ENCODE measurements around the gene DMD. TPM values are rescaled to one million over a fixed set of nuclear protein-coding genes. Genes with fewer than 3 reads are reported as not detected.

Gene DMD
- total RNA-seq, 1 experiment from 2014 or later: 25.3 TPM

DNA sequence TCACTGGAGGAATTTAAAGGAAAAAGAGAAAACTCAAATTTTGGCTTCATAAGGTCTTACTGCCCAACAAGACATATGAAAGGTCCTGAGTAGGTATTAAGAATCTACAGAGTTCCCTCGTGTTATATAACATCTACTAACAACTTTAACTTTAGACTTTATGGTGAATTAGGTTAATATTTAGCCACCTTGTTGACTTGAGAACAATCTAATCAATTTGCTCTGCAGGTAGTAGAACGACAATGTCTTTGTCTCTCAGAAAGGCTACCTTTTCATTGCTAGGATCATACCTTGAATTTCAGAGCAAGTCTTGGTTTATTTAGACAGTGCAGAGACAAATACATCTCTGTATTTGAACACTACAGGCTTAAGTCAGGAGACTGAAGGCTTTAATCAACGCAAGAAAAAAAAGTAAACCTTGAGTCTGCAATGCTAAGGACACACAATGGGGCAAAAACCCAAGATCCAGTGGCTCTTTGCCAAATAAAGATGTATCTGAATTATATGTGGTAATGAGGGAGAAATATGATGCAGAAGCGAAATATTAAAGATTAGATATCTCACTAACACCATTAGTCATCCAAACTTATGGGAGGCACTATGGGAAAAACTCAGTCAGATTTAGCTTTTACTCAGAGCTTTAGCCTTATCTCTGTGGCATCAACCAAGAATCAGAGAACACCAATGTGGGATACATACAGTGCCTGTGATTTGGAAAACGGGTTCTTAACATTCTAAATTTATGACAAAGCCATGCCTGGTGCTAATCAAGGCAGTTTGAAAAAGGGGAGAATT is 2045.9 kb downstream of the DMD start:
- Histone ChIP-seq H3K9me3 (ENCODE audit: insufficient read depth, low read depth) (no peaks in the 10 kb centered on the region), H3K27ac (no peak overlapping the region), H3K9me2 (ENCODE audit: insufficient read depth) (no peaks in the 10 kb centered on the region), H3K4me1 (replicated peaks; ENCODE audit: insufficient read depth) (no peaks in the 10 kb centered on the region), H3K4me2 (no peak overlapping the region), H3K79me2 (ENCODE audit: low read depth) (no peaks in the 10 kb centered on the region), H3K27me3 (ENCODE audit: insufficient read depth, low read depth) (no peaks in the 10 kb centered on the region), H3K4me3 (no peak overlapping the region), H3K36me3 (ENCODE audit: low read depth) (no peaks in the 10 kb centered on the region), H4K20me1 (ENCODE audit: insufficient read depth) (no peaks in the 10 kb centered on the region), H3F3A (ENCODE audit: insufficient read depth, low read depth) (no peaks in the 10 kb centered on the region), H2AFZ (no peak overlapping the region)
- no peak for TF ChIP-seq EZH2 (IDR thresholded peaks at IDR 0.05; ENCODE audit: low read depth)
- TF ChIP-seq, protein P1, sequence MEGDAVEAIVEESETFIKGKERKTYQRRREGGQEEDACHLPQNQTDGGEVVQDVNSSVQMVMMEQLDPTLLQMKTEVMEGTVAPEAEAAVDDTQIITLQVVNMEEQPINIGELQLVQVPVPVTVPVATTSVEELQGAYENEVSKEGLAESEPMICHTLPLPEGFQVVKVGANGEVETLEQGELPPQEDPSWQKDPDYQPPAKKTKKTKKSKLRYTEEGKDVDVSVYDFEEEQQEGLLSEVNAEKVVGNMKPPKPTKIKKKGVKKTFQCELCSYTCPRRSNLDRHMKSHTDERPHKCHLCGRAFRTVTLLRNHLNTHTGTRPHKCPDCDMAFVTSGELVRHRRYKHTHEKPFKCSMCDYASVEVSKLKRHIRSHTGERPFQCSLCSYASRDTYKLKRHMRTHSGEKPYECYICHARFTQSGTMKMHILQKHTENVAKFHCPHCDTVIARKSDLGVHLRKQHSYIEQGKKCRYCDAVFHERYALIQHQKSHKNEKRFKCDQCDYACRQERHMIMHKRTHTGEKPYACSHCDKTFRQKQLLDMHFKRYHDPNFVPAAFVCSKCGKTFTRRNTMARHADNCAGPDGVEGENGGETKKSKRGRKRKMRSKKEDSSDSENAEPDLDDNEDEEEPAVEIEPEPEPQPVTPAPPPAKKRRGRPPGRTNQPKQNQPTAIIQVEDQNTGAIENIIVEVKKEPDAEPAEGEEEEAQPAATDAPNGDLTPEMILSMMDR (conservative IDR thresholded peaks at IDR 0.05): no peak
- no TSS peak for BruUV-seq (replicated peaks)
- ChIA-PET POLR2A (ENCODE audit: unreplicated experiment) (no interaction called here), CTCF (no interaction called here)
- DNase-seq: no peak
- intact Hi-C loops (cut with micrococcal nuclease; ENCODE audit: unreplicated experiment): no loop called here

DNA sequence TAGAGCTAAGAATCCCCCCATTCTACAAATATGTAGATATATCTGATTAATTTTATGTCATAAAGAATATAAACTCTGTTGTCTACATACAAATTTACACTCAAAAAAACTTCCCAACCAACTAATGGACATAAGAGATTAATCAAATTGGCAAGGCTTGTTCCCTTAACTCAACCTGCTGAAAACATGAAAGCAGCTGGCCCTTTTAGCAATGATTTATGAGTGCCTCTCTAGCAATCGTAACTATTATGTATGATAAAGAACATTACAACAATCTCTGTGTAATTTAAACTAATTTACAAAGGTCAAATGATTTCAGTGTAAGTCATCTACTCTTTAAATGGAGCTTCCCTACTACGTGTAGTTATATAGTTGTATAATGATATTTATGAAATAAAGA is 2056.4 kb downstream of the DMD start:
- H3K36me3 ChIP-seq (ENCODE audit: low read depth): no peaks in the 10 kb centered on the region
- POLR2A ChIA-PET (ENCODE audit: unreplicated experiment): no interaction called here
- H4K20me1 ChIP-seq (ENCODE audit: insufficient read depth): no peaks in the 10 kb centered on the region
- H3K27ac ChIP-seq: no peak overlapping the region
- intact Hi-C loops (cut with micrococcal nuclease; ENCODE audit: unreplicated experiment): no loop called here
- no peak overlapping the region for H3K4me2 ChIP-seq
- CTCF ChIA-PET: no interaction called here
- no peaks in the 10 kb centered on the region for H3K9me3 ChIP-seq (ENCODE audit: insufficient read depth, low read depth)
- H3K27me3 ChIP-seq (ENCODE audit: insufficient read depth, low read depth): no peaks in the 10 kb centered on the region
- H3K9me2 ChIP-seq (ENCODE audit: insufficient read depth): no peaks in the 10 kb centered on the region
- no peak for TF ChIP-seq EZH2 (IDR thresholded peaks at IDR 0.05; ENCODE audit: low read depth)
- TF ChIP-seq, protein P1 (conservative IDR thresholded peaks at IDR 0.05): no peak
- no peaks in the 10 kb centered on the region for H3F3A ChIP-seq (ENCODE audit: insufficient read depth, low read depth)
- DNase-seq: no peak
- BruUV-seq (replicated peaks): no TSS peak
- H2AFZ ChIP-seq: no peak overlapping the region
- no peaks in the 10 kb centered on the region for H3K79me2 ChIP-seq (ENCODE audit: low read depth)
- no peaks in the 10 kb centered on the region for H3K4me1 ChIP-seq (replicated peaks; ENCODE audit: insufficient read depth)
- no peak overlapping the region for H3K4me3 ChIP-seq

DNA sequence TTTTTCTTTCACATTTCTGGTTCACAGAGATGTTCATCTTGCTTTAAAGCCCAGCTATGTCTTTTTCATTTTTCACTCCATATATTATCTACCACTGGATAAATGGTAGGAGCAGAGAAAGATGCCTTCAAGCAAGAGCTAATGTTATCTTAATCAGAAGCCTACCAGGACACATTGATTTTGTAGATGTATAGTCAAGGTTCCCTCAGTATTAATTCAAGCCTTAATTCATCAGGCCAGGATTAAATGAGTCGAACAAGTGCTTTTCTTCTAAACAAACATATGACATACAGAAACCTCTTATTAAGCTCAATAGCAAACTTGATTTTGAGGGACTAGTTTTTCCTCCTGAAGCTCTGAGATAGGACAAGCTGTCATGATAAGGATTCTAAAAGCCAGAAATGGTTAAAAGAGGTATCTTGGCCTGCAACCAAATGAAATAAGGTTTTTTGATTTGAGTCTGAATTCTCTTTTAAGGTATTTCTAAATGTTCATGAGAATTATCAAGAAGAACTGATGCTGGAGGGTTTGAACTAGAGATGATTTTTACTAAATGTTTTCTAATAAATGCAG is 2057.8 kb downstream of the DMD start:
- Histone ChIP-seq H3K9me3 (ENCODE audit: insufficient read depth, low read depth) (no peaks in the 10 kb centered on the region), H3K9me2 (ENCODE audit: insufficient read depth) (no peaks in the 10 kb centered on the region), H3K27me3 (ENCODE audit: insufficient read depth, low read depth) (no peaks in the 10 kb centered on the region), H3F3A (ENCODE audit: insufficient read depth, low read depth) (no peaks in the 10 kb centered on the region), H3K4me3 (no peak overlapping the region), H3K36me3 (ENCODE audit: low read depth) (no peaks in the 10 kb centered on the region), H3K4me2 (no peak overlapping the region), H3K4me1 (replicated peaks; ENCODE audit: insufficient read depth) (no peaks in the 10 kb centered on the region), H4K20me1 (ENCODE audit: insufficient read depth) (no peaks in the 10 kb centered on the region), H3K79me2 (ENCODE audit: low read depth) (no peaks in the 10 kb centered on the region), H2AFZ (no peak overlapping the region), H3K27ac (no peak overlapping the region)
- no peak for DNase-seq
- POLR2A ChIA-PET (ENCODE audit: unreplicated experiment): no interaction called here
- intact Hi-C loops (cut with micrococcal nuclease; ENCODE audit: unreplicated experiment): no loop called here
- CTCF ChIA-PET: no interaction called here
- TF ChIP-seq, protein P1 (conservative IDR thresholded peaks at IDR 0.05): no peak
- TF ChIP-seq EZH2 (IDR thresholded peaks at IDR 0.05; ENCODE audit: low read depth): no peak
- BruUV-seq (replicated peaks): no TSS peak
